Measurements from ENCODE around the gene EGFR.

The EGFR gene

GRCh38 chr7:54996391-54996790 is 22.4 kb upstream of the EGFR start (continued):
- TF ChIP-seq PPARA (CRISPR knock-in tag; IDR thresholded peaks at IDR 0.05; ENCODE audit: borderline replicate concordance) (no peak), RARB (CRISPR knock-in tag; IDR thresholded peaks at IDR 0.05) (no peak), SNAI2 (CRISPR knock-in tag; IDR thresholded peaks at IDR 0.05) (no peak), ZFP3 (CRISPR knock-in tag; IDR thresholded peaks at IDR 0.05) (no peak), ZNF70 (CRISPR knock-in tag; IDR thresholded peaks at IDR 0.05) (no peak), CSRNP3 (CRISPR knock-in tag; IDR thresholded peaks at IDR 0.05) (no peak), BACH2 (CRISPR knock-in tag; IDR thresholded peaks at IDR 0.05; ENCODE audit: borderline replicate concordance) (no peak), OSR1 (CRISPR knock-in tag; IDR thresholded peaks at IDR 0.05) (no peak)

DNA sequence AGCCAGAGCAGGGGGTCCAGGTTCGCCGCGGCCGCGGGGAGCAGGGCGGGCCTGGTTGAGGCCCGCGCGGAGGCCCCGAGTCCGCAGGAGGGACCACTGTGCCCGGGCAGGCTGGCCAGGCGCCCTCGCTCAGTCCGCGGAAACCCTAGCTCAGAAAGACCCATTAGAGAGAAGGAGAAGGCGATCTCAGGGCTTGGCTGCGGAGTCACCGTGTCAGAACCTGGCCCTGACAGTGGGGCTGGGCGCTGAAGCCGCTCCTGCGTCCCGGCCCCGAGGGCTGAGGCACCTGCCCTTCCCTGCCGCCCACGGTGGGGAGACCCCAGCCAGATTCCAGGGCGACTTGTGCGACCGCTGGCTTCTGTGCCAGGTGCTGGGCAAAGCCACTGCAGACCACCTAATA is 14.2 kb upstream of the EGFR start:
- TF ChIP-seq ESRRG (CRISPR knock-in tag; IDR thresholded peaks at IDR 0.05) (no peak), ARNTL (CRISPR knock-in tag; IDR thresholded peaks at IDR 0.05; ENCODE audit: borderline replicate concordance, low read depth) (no peak), TCF4 (CRISPR knock-in tag; IDR thresholded peaks at IDR 0.05; ENCODE audit: borderline replicate concordance) (no peak), ZC3H10 (CRISPR knock-in tag; IDR thresholded peaks at IDR 0.05) (no peak), ZNF565 (CRISPR knock-in tag; conservative IDR thresholded peaks at IDR 0.05; ENCODE audit: low read depth) (no peak), CSDC2 (CRISPR knock-in tag; IDR thresholded peaks at IDR 0.05) (no peak), PPARA (CRISPR knock-in tag; IDR thresholded peaks at IDR 0.05; ENCODE audit: borderline replicate concordance) (no peak), GLIS3 (CRISPR knock-in tag; IDR thresholded peaks at IDR 0.05) (no peak), ZFP3 (CRISPR knock-in tag; IDR thresholded peaks at IDR 0.05) (no peak), ISL1 (CRISPR knock-in tag; IDR thresholded peaks at IDR 0.05) (no peak), RARB (CRISPR knock-in tag; IDR thresholded peaks at IDR 0.05) (no peak), ZFP30 (CRISPR knock-in tag; IDR thresholded peaks at IDR 0.05) (no peak), TOX (CRISPR knock-in tag; IDR thresholded peaks at IDR 0.05; ENCODE audit: borderline replicate concordance) (no peak)
- ATAC-seq: no peak

DNA sequence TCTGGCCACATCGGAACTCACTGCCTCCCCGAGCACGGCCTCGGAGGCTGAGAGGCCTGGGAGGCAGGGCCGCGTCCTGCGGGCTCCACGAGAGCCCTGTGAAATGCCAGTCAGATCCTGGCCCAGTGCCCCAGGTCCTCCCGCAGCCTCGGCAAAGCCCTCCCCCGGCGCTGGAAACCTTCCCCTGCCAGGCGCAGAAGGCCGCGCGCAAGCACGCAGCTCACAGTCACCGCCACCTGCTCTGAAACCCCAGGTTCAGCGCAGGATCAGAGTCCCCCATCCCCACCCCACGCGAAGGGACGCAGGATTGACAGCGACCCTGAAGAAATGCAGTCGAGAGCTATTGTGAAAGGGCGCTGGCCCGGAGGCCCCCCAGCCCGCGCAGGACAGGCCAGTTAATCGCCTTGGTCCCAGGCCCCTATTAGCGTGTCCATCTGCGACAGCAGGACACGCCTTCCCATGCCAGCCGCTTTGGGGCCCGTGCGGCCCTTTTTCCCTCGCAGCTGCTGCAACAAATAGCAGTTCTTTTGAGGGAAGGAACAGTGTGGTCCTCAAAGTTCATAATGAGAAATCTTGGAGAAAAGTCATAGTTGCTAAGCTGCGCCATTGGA is 13.5 kb upstream of the EGFR start:
- ATAC-seq: no peak
- TF ChIP-seq TOX (CRISPR knock-in tag; IDR thresholded peaks at IDR 0.05; ENCODE audit: borderline replicate concordance) (no peak), ZFP3 (CRISPR knock-in tag; IDR thresholded peaks at IDR 0.05) (no peak), ARNTL (CRISPR knock-in tag; IDR thresholded peaks at IDR 0.05; ENCODE audit: borderline replicate concordance, low read depth) (no peak), ZFP30 (CRISPR knock-in tag; IDR thresholded peaks at IDR 0.05) (no peak), ZC3H10 (CRISPR knock-in tag; IDR thresholded peaks at IDR 0.05) (no peak), CSDC2 (CRISPR knock-in tag; IDR thresholded peaks at IDR 0.05) (no peak), OSR1 (CRISPR knock-in tag; IDR thresholded peaks at IDR 0.05) (no peak), ISL1 (CRISPR knock-in tag; IDR thresholded peaks at IDR 0.05) (no peak), PPARA (CRISPR knock-in tag; IDR thresholded peaks at IDR 0.05; ENCODE audit: borderline replicate concordance) (no peak), CSRNP3 (CRISPR knock-in tag; IDR thresholded peaks at IDR 0.05) (no peak), ZNF8 (CRISPR knock-in tag; IDR thresholded peaks at IDR 0.05) (no peak), ZNF70 (CRISPR knock-in tag; IDR thresholded peaks at IDR 0.05) (no peak)
- TF ChIP-seq, protein P1, sequence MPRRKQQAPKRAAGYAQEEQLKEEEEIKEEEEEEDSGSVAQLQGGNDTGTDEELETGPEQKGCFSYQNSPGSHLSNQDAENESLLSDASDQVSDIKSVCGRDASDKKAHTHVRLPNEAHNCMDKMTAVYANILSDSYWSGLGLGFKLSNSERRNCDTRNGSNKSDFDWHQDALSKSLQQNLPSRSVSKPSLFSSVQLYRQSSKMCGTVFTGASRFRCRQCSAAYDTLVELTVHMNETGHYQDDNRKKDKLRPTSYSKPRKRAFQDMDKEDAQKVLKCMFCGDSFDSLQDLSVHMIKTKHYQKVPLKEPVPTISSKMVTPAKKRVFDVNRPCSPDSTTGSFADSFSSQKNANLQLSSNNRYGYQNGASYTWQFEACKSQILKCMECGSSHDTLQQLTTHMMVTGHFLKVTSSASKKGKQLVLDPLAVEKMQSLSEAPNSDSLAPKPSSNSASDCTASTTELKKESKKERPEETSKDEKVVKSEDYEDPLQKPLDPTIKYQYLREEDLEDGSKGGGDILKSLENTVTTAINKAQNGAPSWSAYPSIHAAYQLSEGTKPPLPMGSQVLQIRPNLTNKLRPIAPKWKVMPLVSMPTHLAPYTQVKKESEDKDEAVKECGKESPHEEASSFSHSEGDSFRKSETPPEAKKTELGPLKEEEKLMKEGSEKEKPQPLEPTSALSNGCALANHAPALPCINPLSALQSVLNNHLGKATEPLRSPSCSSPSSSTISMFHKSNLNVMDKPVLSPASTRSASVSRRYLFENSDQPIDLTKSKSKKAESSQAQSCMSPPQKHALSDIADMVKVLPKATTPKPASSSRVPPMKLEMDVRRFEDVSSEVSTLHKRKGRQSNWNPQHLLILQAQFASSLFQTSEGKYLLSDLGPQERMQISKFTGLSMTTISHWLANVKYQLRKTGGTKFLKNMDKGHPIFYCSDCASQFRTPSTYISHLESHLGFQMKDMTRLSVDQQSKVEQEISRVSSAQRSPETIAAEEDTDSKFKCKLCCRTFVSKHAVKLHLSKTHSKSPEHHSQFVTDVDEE (CRISPR knock-in tag; IDR thresholded peaks at IDR 0.05): no peak

GRCh38 chr7:55006499-55006898 is 12.3 kb upstream of the EGFR start:
- no peak for ATAC-seq
- TF ChIP-seq ARNTL (CRISPR knock-in tag; IDR thresholded peaks at IDR 0.05; ENCODE audit: borderline replicate concordance, low read depth) (no peak), ZNF70 (CRISPR knock-in tag; IDR thresholded peaks at IDR 0.05) (no peak), PATZ1 (CRISPR knock-in tag; IDR thresholded peaks at IDR 0.05; ENCODE audit: borderline replicate concordance) (no peak), CSRNP3 (CRISPR knock-in tag; IDR thresholded peaks at IDR 0.05) (no peak), ZC3H10 (CRISPR knock-in tag; IDR thresholded peaks at IDR 0.05) (no peak), ISL1 (CRISPR knock-in tag; IDR thresholded peaks at IDR 0.05) (no peak), RARB (CRISPR knock-in tag; IDR thresholded peaks at IDR 0.05) (no peak), BACH2 (CRISPR knock-in tag; IDR thresholded peaks at IDR 0.05; ENCODE audit: borderline replicate concordance) (no peak), GLIS3 (CRISPR knock-in tag; IDR thresholded peaks at IDR 0.05) (no peak), POU6F1 (CRISPR knock-in tag; IDR thresholded peaks at IDR 0.05; ENCODE audit: borderline replicate concordance, low read depth) (no peak), SNAI2 (CRISPR knock-in tag; IDR thresholded peaks at IDR 0.05) (no peak)

All from SK-N-SH treated with all-trans-retinoic acid at 6 μM for 48 hours (cell line).